GM12891 (cell line): ENCODE data around the gene NCAPH2.

Experiments
- POLR2A ChIP-seq: IDR thresholded peaks from 2 replicates; pipeline ENCODE4 v1.6.1; 2011; ENCODE audit warnings: low read depth, low read length, control low read depth
- POLR2AphosphoS5 ChIP-seq: IDR thresholded peaks from 2 replicates; pipeline ENCODE4 v1.6.1; 2011; ENCODE audit warnings: low read depth, low read length, control low read depth
- POU2F2 ChIP-seq: IDR thresholded peaks from 2 replicates; pipeline ENCODE4 v1.6.1; 2011; ENCODE audit warnings: low read depth, mild to moderate bottlenecking, control low read depth, low read length, moderate library complexity
- SPI1 ChIP-seq: IDR thresholded peaks from 2 replicates; pipeline ENCODE4 v1.6.1; 2011; ENCODE audit warnings: low read depth, low read length, control low read depth
- TAF1 ChIP-seq: IDR thresholded peaks from 2 replicates; pipeline ENCODE4 v1.6.1; 2011; ENCODE audit warnings: low read depth, low read length, control low read depth

- TF ChIP-seq POU2F2, result no peak
- no peak for TF ChIP-seq POLR2A
- no peak for TF ChIP-seq POLR2AphosphoS5
- TF ChIP-seq TAF1, result no peak
- TF ChIP-seq SPI1, result no peak
These were observed 63.5 kb downstream of the NCAPH2 start for GRCh38 chr22:50571264-50572175.
